Umbilical cord (tissue), 2 donors: Measurements from ENCODE around the gene GLOD5. TPM values are rescaled to one million over a fixed set of nuclear protein-coding genes. Genes with fewer than 3 reads are reported as not detected.
"Not testable (repeated sequence)": the region's sequence is repeated elsewhere in the genome, so short reads cannot be mapped to it uniquely, and the experiment has no call there.

ENCODE experiments used
- DNase-seq: peaks from one replicate; pipeline ENCODE4 v3.0.0-alpha.2; 2015; ENCODE audit warnings: low spot score
- total RNA-seq: library from RNA; depleted of rRNA; stranded (reverse); fragments of >200 nt; gene quantifications from one replicate; pipeline ENCODE4 v1.2.3, GENCODE V29; 2014; ENCODE audit warnings: low replicate concordance; ENCODE audit not compliant: insufficient read depth

Gene GLOD5
- total RNA-seq, 1 donor from 2014 or later: not detected

- DNase-seq: no peak
Observed at GRCh38 chrX:48793935-48794334, 32.4 kb downstream of the GLOD5 start.

- no peak for DNase-seq
Observed at GRCh38 chrX:48794340-48794910, 32.9 kb downstream of the GLOD5 start.

- peak; percentile 70 for DNase-seq
Observed at GRCh38 chrX:48794911-48795515, 33.5 kb downstream of the GLOD5 start.

GRCh38 chrX:48798318-48798717, 36.8 kb downstream of the GLOD5 start:
- DNase-seq: no peak

- no peak for DNase-seq
Observed at GRCh38 chrX:48800574-48801279, 39.2 kb downstream of the GLOD5 start.

GRCh38 chrX:48801280-48802088, 39.9 kb downstream of the GLOD5 start, which contains the start of gene HDAC6:
TSS of gene HDAC6 (plus strand) at chrX:48802067. CDS start at chrX:48802693, 626 bp downstream.
- peak; percentile 99 for DNase-seq

GRCh38 chrX:48802089-48802904, 40.8 kb downstream of the GLOD5 start:
- peak; percentile 85 for DNase-seq

- DNase-seq: no peak
Observed at GRCh38 chrX:48802905-48803200, 41.3 kb downstream of the GLOD5 start.

- no peak for DNase-seq
Observed at GRCh38 chrX:48806081-48806480, 44.5 kb downstream of the GLOD5 start.

- no peak for DNase-seq
Observed at GRCh38 chrX:48813644-48814043, 52.1 kb downstream of the GLOD5 start.

GRCh38 chrX:48814722-48815121, 53.2 kb downstream of the GLOD5 start:
- no peak for DNase-seq

- DNase-seq: no peak
Observed at GRCh38 chrX:48815266-48815665, 53.7 kb downstream of the GLOD5 start.

- no peak for DNase-seq
Observed at GRCh38 chrX:48816014-48816810, 54.7 kb downstream of the GLOD5 start.

- DNase-seq: no peak
Observed at GRCh38 chrX:48818098-48818497, 56.6 kb downstream of the GLOD5 start.

- no peak for DNase-seq
Observed at GRCh38 chrX:48818866-48819265, 57.3 kb downstream of the GLOD5 start.

- DNase-seq: not testable (repeated sequence)
Observed at GRCh38 chrX:48819394-48819793, 57.8 kb downstream of the GLOD5 start.

- DNase-seq: no peak
Observed at GRCh38 chrX:48823053-48823452, 61.5 kb downstream of the GLOD5 start.
